ENCODE data around the gene MAGEA10.
"Not testable (repeated sequence)": the region's sequence is repeated elsewhere in the genome, so short reads cannot be mapped to it uniquely, and the experiment has no call there.

MAGEA10 gene

DNA sequence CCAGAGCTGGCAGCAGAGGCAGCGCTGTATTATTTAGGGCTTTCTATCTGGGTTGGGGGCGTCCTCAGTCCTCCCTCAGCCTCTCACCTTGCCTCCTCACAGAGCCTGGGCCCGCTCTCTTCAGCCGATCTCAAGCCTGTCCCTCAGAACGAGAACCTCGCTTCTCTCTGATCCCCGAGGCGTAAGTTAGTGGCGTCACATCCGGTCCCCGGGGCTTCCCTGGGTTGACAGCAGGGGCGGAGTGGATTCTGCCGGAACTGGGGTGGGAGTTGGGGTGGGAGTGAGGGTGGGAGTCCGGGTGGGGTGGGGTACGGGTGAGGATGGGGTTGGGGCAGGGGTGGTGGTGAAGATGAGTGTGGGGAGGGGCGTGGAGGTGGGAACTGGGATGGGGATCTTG is at the start of gene MAGEA10:
Gene MAGEA10, minus strand, starts transcription at position 190 of the 397 bp plus-strand sequence. CDS start 2,957 bp downstream, outside the sequence.
- no peak for DNase-seq (ENCODE audit: low read depth)

- no peak for DNase-seq (ENCODE audit: low read depth)
Measured at GRCh38 chrX:152177497-152178269, 39.3 kb upstream of the MAGEA10 start.

DNA sequence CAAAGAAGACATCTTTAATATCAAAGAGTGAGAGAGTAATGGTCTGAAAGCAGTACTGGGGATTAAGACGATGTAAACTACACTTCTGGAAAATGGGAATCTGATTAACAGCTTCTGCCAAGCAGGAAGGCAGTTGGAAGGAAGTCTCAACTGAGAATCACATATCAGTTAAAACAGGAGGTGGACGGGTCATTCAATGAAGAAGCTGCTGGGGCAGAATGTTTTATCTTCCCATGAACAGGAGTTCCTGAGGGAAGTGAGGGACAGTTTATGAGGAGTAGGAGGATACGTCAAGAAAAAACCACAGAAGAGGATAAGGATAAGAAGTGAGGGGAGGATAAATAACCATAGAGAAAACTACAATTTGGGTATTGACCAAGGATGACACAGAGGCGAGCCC is 38.7 kb upstream of the MAGEA10 start:
- DNase-seq (ENCODE audit: low read depth): no peak

DNA sequence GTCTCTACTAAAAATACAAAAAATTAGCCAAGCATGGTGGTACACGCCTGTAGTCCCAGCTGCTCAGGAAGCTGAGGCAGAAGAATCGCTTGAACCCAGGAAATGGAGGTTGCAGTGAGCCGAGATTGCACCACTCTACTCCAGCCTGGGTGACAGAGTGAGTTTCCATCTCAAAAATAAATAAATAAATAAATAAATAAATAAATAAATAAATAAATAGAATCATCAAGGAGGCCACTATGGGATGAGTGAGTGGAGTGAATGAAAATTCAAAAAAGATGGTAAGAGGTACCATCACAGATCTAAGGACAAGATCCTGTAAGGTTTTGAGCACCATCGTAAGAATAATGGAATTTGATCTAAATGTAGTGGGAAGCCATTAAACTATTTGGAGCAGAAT is 37.5 kb upstream of the MAGEA10 start:
- not testable (repeated sequence) for DNase-seq (ENCODE audit: low read depth)

- DNase-seq (ENCODE audit: low read depth): not testable (repeated sequence)
Measured at GRCh38 chrX:152173923-152174322, 35.5 kb upstream of the MAGEA10 start.

GRCh38 chrX:152170621-152171020 is 32.2 kb upstream of the MAGEA10 start:
- DNase-seq (ENCODE audit: low read depth): no peak

- no peak for DNase-seq (ENCODE audit: low read depth)
Measured at GRCh38 chrX:152165033-152165743, 26.8 kb upstream of the MAGEA10 start.

DNA sequence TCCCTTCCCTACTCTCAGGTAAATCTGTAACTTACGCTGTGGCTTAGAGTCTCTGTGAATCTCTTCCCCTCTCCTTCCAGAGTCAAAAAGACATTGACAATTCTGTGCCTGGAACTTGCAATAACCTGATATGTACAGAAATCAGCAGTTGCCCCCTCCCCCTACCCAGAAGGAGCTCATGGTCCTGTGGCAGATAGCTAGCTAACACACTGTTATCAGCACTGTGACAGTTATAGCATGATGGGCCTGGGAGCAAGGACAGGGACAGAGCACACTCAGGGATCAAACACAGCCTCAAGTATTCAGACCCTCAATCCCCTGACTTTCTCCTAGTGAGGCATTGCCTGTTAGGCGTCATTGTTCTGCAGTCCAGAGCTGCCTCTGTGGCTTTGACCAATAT is 18.7 kb upstream of the MAGEA10 start:
- no peak for DNase-seq (ENCODE audit: low read depth)

DNA sequence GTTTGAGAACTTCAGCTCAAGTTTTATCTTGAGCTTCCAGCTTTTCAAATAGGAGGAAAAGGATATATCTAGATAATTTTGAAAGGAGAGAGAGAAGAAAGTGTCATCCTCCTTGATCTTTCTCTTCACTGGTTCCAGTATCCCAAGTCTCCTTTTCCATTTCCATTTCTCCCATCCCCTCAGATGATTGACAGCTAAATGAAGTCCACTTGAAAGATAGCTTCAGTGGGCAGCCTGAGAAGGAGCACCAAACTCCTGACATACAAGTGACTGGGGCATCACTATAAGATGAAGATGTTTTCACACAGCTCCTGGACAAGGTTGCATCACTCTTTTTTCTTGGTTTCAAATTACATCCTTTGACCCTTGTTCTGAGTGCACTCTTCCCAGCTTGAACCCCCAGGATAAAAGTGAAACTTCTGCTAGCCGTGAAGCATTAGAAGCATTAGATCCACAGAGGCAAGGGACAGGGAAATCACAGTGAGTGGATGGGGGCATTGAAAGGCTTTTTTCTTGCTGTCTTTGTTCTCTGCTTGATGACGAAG is 17.5 kb upstream of the MAGEA10 start:
- no peak for DNase-seq (ENCODE audit: low read depth)

DNA sequence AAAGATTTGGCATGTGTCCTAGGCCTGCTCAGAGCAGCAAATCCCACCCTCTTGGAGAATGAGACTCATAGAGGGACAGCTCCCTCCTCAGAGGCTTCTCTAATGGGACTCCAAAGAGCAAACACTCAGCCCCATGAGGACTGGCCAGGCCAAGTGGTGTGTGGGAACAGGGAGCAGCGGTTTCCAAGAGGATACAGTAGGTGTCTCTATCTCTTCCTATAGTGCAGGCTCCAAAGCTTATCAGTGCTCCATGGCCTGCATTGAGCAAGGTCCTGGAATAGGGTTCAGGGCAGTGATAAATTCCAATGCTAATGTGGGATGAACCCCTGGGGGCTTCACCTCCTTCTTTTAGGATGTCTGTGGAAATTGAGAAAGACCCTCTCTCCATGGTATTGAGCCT is 15.7 kb upstream of the MAGEA10 start:
- DNase-seq (ENCODE audit: low read depth): no peak

DNA sequence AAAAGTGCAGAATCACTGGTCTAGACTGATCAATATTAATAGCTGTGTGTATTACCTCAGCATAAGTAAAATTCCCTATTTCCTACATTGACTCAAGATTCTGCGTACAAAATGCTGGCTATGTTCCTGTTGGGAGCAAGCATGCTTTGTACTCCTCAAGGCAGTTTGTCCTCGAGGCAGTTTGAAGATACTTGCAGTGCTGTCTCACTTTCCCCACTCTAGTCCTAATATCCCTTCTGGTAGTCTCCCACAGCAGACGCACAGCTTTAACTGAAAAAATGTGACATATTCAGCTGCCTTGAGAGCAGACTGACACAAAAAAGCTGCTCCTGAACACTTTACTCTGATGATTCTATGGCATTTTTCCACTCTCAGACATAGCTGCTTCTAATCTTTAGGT is 12.9 kb upstream of the MAGEA10 start:
- no peak for DNase-seq (ENCODE audit: low read depth)

GRCh38 chrX:152149648-152150047 is 11.3 kb upstream of the MAGEA10 start:
- no peak for DNase-seq (ENCODE audit: low read depth)

DNA sequence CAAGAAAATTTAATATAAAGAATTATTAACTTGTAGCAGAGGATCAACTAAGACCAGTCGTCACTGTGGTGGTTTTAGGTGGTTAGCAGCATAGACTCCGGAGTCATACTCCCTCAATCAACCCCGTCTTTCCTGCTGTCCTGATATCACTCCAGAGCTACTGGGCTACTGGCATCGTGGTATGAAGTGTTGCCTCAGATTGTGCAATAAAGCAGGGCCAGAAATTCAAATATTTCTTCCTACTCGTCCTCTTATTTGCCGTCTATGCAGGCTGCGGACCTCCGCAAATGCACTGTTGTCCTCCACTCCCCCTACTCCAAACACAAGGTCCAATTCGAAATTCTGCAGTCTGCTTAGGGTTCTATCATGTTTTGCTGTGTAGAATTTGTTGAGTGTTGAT is 1.2 kb upstream of the MAGEA10 start:
- no peak for DNase-seq (ENCODE audit: low read depth)

- DNase-seq (ENCODE audit: low read depth): no peak
Measured at GRCh38 chrX:152137771-152138387, 498 bp downstream of the MAGEA10 start.

DNA sequence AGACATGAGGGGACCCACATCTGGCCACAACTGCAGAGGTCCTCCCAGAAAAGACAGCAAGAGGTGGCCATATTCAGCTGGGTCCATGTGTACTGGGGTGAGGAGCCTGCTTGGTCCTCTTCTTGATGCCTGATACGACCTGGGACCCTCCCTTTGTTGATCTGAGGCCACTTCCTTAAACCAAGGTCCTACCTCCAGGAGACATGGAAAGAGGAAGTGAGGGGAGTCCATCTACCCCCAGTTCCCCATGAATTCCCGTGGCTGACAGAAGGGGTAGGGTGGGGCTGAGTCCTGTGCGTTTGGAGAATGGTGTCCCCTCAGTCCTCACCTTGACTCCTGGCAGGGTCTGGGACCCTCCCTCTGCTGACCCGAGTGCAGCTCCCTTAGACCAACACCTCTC is 2.1 kb downstream of the MAGEA10 start:
- DNase-seq (ENCODE audit: low read depth): no peak

DNA sequence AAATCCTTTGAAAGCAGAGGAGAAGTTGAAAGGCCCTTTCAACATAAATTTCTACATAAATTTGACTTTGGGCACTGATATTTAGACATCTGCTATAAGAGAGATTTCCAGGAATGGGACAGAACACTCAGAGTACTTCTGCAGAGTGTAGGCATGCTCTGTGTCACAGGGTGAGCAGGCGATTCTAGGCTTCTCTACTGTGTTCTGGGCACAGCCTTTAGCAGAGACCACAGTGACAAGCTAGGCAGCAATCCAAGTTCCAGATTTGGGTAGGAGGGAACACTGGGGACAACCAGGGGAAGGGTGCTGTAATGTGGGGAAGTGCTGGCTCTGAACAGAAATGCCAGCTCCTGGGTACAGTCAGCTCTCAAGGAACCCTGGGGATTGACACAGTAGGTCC is 6.9 kb downstream of the MAGEA10 start:
- DNase-seq (ENCODE audit: low read depth): no peak

DNA sequence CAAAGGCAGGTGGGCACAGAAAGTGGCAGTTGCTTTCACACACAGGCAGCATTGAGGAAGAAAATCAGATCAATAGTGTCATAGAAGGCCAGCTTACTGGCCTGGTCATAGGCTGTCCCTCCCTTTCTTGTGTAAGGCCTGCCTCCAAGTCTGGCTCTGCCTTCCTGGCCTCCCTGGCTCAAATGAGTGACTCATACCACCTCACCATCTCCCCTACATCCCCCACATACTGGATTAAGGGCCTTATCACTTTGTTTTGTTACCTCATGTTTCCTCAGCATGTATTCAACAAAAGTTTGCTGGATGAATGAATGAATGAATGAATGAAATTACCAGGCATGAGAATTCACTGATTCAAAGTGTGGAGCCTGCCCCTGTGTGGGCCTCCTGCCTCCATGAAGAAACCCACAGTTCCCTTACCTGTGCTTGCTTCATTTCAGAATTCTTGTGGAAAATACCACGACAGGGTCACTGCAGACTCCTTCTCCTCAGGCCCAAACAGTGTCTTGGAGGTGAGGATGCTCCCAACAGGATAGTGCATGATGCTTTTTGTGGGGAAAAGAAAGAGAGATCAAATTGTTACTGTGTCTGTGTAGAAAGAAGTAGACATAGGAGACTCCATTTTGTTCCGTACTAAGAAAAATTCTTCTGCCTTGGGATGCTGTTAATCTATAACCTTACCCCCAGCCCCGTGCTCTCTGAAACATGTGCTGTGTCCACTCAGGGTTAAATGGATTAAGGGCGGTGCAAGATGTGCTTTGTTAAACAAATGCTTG is 9.1 kb downstream of the MAGEA10 start:
- DNase-seq (ENCODE audit: low read depth): not testable (repeated sequence)

GRCh38 chrX:152117305-152117704 is 21.1 kb downstream of the MAGEA10 start:
- DNase-seq (ENCODE audit: low read depth): no peak

GRCh38 chrX:152108527-152108926 is 29.9 kb downstream of the MAGEA10 start:
- no peak for DNase-seq (ENCODE audit: low read depth)

DNA sequence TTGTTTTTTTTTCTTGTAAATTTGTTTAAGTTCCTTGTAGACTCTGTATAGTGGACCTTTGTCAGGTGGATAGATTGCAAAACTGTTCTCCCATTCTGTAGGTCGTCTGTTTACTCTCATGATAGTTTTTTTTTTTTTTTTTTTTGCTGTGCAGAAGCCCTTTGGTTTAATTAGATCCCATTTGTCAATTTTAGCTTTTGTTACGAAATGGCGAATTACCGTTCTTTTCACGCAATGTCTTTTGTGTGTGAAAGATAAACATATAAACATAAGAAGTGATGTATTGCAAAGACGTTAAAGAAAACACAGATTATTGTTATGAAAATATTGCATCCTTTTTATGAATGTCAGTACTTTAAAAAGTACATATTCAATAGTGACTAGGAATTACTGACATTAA is 34.5 kb downstream of the MAGEA10 start:
- no peak for DNase-seq (ENCODE audit: low read depth)

- DNase-seq (ENCODE audit: low read depth): no peak
Measured at GRCh38 chrX:152086141-152086540, 52.2 kb downstream of the MAGEA10 start.

Data from non-pigmented ciliary epithelial cell (primary cell).